Measurements from ENCODE around the gene SLC39A9. TPM values are rescaled to one million over a fixed set of nuclear protein-coding genes. Genes with fewer than 3 reads are reported as not detected.

SLC39A9 gene
- total and polyA plus RNA-seq, 2 experiments from 2014 or later, result 17.7 to 48.1 TPM

DNA sequence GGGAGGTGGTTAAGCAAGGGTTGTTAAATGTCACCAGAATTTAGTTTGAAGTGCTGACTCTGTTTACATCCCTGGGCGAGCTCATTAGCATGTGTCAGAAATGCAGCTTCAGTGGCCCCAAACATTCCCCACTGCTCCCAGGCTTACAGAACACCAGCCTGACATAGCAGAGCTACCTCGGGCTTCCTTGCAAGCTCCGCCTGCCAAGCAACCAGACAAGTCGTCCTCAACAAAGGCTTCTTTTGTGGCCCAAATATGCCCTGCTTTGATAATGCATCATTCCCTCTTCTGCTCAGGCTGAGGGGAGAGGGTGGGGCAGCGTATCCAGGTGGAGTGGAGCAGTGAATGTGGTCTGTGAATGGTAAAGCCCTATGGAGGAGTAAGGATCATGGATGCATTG lies 28.4 kb upstream of the SLC39A9 start:
- peaks cover 7% of the 10 kb centered on the region for H4K20me1 ChIP-seq (replicated peaks; ENCODE audit: insufficient read depth)
- peaks cover 2% of the 10 kb centered on the region for H3K27me3 Mint-ChIP-seq (ENCODE audit: insufficient read depth, low read depth, poor library complexity)
- DNase-seq (ENCODE audit: low spot score) (peak; percentile 38), ATAC-seq (peak; percentile 62)
- peaks cover 2% of the 10 kb centered on the region; the same call in 1 of the 3 replicates for H3K4me1 Mint-ChIP-seq
- H3K4me3 Mint-ChIP-seq, result no peak overlapping the region
- no peak overlapping the region for H3K4me3 ChIP-seq
- no peaks in the 10 kb centered on the region; the same call in 1 of the 2 replicates for H3K36me3 ChIP-seq (ENCODE audit: insufficient read depth)
- no peaks in the 10 kb centered on the region for H3K4me1 ChIP-seq (ENCODE audit: insufficient read depth)
- TF ChIP-seq ZNF114 (CRISPR knock-in tag; IDR thresholded peaks at IDR 0.05), result no peak
- H2AFZ ChIP-seq, result no peak overlapping the region
- no peaks in the 10 kb centered on the region for H3K27me3 ChIP-seq (ENCODE audit: insufficient read depth)
- no peak overlapping the region for H3K27ac ChIP-seq (ENCODE audit: low read depth)
- no peaks in the 10 kb centered on the region for H3K79me2 ChIP-seq (replicated peaks; ENCODE audit: insufficient read depth)
- no peaks in the 10 kb centered on the region for H3F3A ChIP-seq (replicated peaks; ENCODE audit: low read depth)
- no peaks in the 10 kb centered on the region for H3K9me2 ChIP-seq (ENCODE audit: insufficient read depth)
- no peak overlapping the region for H3K27ac Mint-ChIP-seq
- H3K36me3 Mint-ChIP-seq (ENCODE audit: low read depth), result peaks cover 4% of the 10 kb centered on the region; the same call in 1 of the 3 replicates
- no peaks in the 10 kb centered on the region for H3K9me3 Mint-ChIP-seq
- no peak overlapping the region for H3K4me2 ChIP-seq

GRCh38 chr14:69372146-69372545 lies 26.3 kb upstream of the SLC39A9 start:
- no peaks in the 10 kb centered on the region for H3K27me3 ChIP-seq (ENCODE audit: insufficient read depth)
- peaks cover 2% of the 10 kb centered on the region; the same call in 1 of the 3 replicates for H3K4me1 Mint-ChIP-seq
- no peaks in the 10 kb centered on the region for H3K9me2 ChIP-seq (ENCODE audit: insufficient read depth)
- no peaks in the 10 kb centered on the region for H3K79me2 ChIP-seq (replicated peaks; ENCODE audit: insufficient read depth)
- peaks cover 5% of the 10 kb centered on the region for H3K27me3 Mint-ChIP-seq (ENCODE audit: insufficient read depth, low read depth, poor library complexity)
- no peak overlapping the region for H3K4me2 ChIP-seq
- H3K27ac Mint-ChIP-seq, result no peak overlapping the region
- H3F3A ChIP-seq (replicated peaks; ENCODE audit: low read depth), result no peaks in the 10 kb centered on the region
- H3K36me3 Mint-ChIP-seq (ENCODE audit: low read depth), result peaks cover 24% of the 10 kb centered on the region; the same call in 2 of the 3 replicates
- no peak for TF ChIP-seq EZH2 (IDR thresholded peaks at IDR 0.05; ENCODE audit: low read depth, unreplicated experiment)
- H3K4me3 Mint-ChIP-seq, result no peak overlapping the region
- no peaks in the 10 kb centered on the region for H3K4me1 ChIP-seq (ENCODE audit: insufficient read depth)
- peaks cover 14% of the 10 kb centered on the region for H3K36me3 ChIP-seq (ENCODE audit: insufficient read depth)
- H4K20me1 ChIP-seq (replicated peaks; ENCODE audit: insufficient read depth), result peaks cover 12% of the 10 kb centered on the region
- H3K4me3 ChIP-seq, result no peak overlapping the region
- ATAC-seq, result no peak
- H3K27ac ChIP-seq (ENCODE audit: low read depth), result no peak overlapping the region
- peaks cover 5% of the 10 kb centered on the region; the same call in 1 of the 3 replicates for H3K9me3 Mint-ChIP-seq
- no peak overlapping the region for H2AFZ ChIP-seq
- DNase-seq (ENCODE audit: low spot score), result no peak

DNA sequence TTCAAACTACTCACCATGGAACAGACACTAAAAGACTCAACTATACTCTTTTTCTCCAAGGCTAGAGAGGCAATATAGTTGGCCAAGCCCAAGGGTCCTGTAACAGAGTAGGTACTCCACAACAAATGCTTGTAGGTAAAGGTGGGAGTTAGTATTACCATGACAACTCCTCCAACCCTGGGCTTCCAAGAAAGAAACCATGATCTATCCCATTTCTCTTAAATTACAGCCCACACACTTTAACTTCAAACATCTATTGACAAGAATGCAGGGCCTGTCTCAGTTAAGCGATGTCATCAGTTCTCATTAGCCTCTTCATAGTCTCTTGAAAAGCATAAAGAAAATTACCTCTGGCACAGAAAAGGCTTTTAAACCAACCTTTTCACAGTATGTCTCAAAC lies 25.4 kb upstream of the SLC39A9 start:
- Histone ChIP-seq H3F3A (replicated peaks; ENCODE audit: low read depth) (no peaks in the 10 kb centered on the region), H3K4me1 (ENCODE audit: insufficient read depth) (no peaks in the 10 kb centered on the region), H2AFZ (no peak overlapping the region), H3K4me2 (no peak overlapping the region), H4K20me1 (replicated peaks; ENCODE audit: insufficient read depth) (peaks cover 15% of the 10 kb centered on the region), H3K9me2 (ENCODE audit: insufficient read depth) (no peaks in the 10 kb centered on the region), H3K36me3 (ENCODE audit: insufficient read depth) (peaks cover 15% of the 10 kb centered on the region), H3K27ac (ENCODE audit: low read depth) (no peak overlapping the region), H3K4me3 (no peak overlapping the region), H3K79me2 (replicated peaks; ENCODE audit: insufficient read depth) (no peaks in the 10 kb centered on the region), H3K27me3 (ENCODE audit: insufficient read depth) (no peaks in the 10 kb centered on the region)
- Mint-ChIP-seq H3K27ac (no peak overlapping the region), H3K36me3 (ENCODE audit: low read depth) (peaks cover 28% of the 10 kb centered on the region; the same call in 2 of the 3 replicates), H3K4me3 (no peak overlapping the region), H3K9me3 (peaks cover 5% of the 10 kb centered on the region; the same call in 1 of the 3 replicates), H3K27me3 (ENCODE audit: insufficient read depth, low read depth, poor library complexity) (peaks cover 5% of the 10 kb centered on the region), H3K4me1 (peaks cover 2% of the 10 kb centered on the region; the same call in 1 of the 3 replicates)
- no peak for ATAC-seq
- DNase-seq (ENCODE audit: low spot score), result no peak
- TF ChIP-seq ZNF331 (CRISPR knock-in tag; IDR thresholded peaks at IDR 0.05; ENCODE audit: low read depth) (no peak), POLR2AphosphoS5 (IDR thresholded peaks at IDR 0.05; ENCODE audit: low read depth) (no peak), ZNF114 (CRISPR knock-in tag; IDR thresholded peaks at IDR 0.05) (no peak), EZH2phosphoT487 (IDR thresholded peaks at IDR 0.05; ENCODE audit: unreplicated experiment) (no peak), REST (IDR thresholded peaks at IDR 0.05; ENCODE audit: unreplicated experiment) (no peak)
- TF ChIP-seq, protein P1, sequence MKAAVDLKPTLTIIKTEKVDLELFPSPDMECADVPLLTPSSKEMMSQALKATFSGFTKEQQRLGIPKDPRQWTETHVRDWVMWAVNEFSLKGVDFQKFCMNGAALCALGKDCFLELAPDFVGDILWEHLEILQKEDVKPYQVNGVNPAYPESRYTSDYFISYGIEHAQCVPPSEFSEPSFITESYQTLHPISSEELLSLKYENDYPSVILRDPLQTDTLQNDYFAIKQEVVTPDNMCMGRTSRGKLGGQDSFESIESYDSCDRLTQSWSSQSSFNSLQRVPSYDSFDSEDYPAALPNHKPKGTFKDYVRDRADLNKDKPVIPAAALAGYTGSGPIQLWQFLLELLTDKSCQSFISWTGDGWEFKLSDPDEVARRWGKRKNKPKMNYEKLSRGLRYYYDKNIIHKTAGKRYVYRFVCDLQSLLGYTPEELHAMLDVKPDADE (IDR thresholded peaks at IDR 0.05), result no peak

Data from GM23338 (cell line).